NCI-H1092 (cell line): ENCODE results near the gene POLR2L.

Experiments used
- DNase-seq: peaks from one replicate; lab custom pipeline; 2025; lab: John Stamatoyannopoulos, UW

POLR2L gene

DNA sequence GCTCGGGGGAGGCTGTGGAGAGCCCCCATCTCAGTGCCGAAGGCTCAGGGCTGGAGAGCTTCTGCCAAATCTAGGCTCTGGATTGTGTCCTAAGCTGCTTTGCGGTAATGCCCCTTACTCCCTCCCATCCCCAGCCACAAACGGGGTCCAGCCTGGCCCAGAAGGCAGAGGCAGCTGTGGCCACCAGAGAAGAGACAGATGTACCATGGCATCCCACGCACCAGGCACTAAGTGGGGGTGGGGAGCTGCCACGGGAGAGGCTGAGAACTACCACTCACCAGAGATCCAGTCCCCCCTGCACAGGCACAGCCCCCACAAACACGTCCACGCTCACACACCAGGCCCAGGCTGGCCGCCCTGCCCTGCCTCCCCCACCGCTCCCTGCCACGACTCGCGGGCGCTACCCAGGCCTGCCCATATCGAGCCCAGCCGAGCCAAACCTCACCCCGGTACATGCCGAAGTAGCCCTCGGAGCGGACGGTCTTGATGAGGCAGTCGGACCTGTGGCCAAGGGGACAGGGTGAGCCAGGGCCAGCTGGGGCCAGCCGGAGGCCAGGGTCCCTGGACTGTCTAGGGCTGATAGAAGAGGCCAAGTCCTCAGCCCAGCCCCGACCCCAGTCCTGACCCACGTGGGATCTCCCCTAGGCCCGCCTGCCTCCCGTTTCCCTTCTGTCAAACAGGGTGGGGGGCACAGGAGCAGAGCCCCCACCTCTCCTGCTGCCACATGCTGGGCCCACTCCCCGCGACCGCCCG lies 48.1 kb downstream of the POLR2L start:
- no peak for DNase-seq

DNA sequence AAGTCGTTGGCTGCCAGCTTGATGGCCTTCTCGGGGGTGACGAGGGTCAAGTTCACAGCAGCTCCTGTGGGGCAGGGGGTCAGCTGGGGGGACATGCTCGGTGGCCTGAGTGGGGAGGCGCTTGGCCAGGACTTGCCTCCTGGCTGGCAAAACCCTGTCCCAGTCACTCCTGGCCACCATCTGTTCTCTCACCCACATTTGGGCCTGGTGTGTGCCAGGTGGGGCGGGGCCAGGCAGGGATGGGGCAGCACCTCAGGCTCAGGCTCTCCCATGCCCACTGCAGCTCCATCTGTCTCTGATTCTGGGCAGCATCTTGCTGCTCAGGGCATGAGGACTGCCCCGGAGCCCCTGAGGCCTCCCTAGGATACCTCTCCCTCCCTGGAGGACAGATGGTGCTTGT lies 48.8 kb downstream of the POLR2L start:
- no peak for DNase-seq

DNA sequence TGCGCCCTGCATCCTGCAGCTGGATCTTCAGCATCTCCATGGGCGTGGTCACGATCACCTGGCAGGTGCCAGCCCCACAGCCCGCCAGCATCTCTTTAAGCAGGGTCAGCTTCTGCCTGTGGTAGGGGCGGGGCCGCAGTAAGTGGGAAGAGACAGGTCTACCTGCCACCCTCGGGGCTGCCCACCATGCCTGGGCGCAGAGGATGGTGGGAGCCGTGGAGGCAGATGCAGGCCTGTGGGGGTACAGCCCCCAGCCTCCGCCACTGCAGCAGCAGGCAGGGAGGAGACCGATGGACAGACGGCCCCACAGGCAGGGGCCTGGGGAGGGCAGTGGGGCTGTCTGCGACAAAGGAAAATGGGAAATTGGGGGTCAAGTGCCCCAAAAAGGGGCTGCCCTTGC lies 49.5 kb downstream of the POLR2L start:
- DNase-seq, result no peak

DNA sequence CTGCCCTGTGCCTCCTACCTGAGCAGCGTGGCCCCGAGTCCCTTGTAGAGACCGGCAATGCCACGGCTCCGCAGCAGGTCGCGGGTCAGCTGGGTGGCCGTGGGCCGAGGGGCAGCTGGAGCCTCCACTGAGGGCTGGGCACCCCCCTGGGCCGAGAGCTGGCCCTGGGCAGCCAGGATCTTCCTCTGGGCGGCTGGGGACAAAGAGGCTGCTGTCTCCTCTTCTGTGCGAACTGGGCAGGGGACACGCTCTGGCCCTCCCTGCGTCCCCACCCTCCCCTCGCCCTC lies 49.9 kb downstream of the POLR2L start:
- DNase-seq, result no peak

DNA sequence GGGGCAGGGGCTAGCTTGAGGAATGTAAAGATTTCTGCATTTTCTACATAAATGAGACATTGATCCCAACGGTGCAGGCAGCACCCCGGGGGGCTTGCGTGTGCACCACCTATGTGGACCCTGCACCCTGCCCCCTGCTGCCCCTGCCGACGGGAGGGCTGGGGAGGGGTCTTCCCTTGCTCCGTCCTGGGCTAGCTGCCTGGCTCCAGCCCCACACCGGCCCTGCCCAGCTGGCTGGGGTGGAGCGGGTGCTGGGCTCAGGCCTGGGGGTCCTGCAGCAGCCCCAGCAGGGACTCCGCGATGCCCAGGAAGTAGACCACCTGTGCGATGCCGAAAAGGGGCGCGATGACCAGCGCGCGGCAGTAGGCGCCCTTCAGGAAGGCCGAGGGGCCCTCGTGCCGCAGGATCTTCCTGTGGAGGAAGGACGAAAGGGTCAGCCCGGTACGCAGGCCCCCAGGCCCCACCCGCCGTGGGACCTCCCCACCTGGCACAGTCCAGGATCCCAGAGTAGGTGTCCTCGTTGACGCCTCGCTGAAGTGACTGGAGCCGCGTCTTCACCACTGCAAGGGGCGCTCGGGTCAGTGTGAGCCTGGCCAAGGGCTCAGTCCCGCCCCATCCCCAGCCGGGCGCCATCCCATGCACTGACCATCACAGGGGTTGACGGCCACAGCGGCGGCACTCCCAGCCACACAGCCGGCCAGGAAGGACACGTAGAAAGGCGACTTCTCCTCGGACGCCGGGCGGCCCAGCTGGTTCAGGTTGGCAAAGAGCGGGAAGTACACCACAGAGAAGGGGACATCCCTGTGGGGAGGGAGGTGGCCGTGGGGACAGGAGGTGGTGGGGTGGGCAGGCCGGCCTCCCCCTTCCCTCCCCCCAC lies 50.4 kb downstream of the POLR2L start:
- DNase-seq, result no peak

DNA sequence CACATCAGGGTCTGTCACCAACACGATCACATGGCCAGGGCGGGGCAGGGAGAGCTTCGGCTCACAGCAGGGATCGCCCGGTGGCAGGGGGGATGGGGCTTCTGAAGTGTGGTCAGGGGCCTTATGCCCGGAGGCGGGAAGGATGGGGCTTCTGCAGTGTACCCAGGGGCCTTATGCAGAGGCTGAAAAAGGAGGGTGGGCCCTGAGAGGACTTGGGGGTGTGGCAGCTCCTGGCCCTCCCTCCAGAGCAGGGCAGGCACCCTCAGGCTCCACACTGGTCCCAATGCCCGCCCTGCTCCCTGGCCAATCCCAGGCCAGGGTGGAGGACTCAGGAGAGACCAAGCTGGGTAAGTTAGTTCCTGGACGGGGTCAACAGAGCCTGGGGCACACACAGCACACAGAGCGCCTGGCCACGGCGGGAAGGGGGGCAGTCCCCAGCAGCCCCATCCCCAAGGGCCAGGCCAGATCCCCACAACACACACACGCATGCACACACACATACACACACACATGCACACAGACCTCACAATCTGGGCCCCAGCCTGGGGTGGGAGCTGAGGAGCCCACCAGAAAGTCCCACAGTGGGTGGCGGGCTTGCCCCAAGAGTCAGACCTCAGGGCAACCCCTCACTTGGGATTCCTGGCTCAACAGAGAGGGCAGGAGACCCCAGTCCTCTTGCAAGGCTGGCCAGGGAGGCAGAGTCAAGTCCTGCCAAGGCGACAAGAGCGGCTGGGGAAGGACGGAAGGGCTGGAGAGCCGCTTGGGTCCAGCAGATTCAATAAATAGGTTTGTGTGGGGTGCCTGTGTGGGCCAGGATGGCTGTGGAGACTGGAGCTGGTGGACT lies 51.4 kb downstream of the POLR2L start:
- no peak for DNase-seq

DNA sequence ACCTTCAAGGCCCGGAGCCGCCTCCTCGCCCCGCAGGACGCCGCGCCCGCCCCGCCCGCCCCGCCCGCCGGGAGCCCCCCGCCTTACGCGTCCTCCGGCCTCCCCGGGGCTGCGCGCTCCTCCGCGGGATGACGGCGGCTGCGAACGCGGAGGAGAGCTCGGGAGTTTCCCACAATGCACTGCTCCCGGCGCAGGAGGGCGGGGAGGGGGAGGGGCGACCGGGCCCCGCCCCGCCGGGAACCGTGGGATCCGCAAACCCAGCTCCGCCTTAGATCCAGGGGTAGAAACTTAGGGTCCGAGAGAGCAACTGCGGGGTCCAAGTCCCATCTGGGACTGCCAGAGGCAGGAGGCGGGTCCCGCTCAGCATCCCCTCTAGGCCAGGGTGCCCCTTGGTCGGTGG lies 52.4 kb downstream of the POLR2L start, which contains the start of gene CEND1:
Gene CEND1 (minus strand): TSS at position 148 of the 400 bp plus-strand sequence. CDS start 1,514 bp downstream, outside the sequence.
- DNase-seq, result peak; percentile 30
